HL-60/S4 treated with retinoic acid at 250 ng/mL for 4 days and 3 days (cell line): ENCODE measurements around the gene RPTOR.

Source experiments
- in situ Hi-C: fragments of 300-500 bp; cut with MboI; formaldehyde crosslinking; loops from 2 replicates; pipeline ENCODE4 v1.7.0; 2022; ENCODE audit warnings: low sequenced_read_pairs

RPTOR gene

DNA sequence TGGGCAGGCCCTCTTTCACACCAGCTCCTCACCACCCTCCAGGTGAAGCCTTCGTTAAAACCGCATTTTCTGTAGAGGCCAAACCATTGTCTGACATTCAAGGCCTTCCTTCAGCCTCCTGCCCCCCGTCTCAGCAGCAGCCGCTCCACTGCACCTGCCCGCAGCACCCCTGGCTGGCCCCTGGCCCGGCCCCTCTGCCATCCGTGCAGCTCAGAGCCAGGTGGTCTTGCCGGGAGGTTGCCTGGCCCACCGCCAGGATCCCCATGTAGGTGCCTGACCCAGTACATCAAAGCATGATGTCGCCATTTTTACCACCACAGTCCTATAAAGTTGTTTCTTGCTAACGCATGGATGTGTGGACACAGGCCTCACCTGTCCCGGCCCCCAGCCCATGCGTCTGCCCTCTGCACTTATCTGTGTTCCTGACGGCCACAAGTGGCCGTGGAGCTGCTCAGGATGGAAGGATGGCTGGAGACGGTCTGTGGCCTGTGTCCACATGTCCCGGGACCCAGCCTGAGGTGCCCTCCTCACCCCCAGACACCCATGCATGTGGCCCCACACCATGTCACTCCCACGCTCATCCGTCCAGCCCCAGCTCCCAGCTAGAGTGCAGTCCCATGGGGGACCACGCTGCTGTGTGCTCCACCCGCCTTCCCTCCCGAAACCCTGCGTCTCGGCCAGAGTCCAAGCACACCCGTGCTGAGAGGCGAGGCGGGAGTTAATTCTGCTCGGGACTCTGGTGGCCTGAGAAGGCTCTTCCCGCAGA is 357.7 kb downstream of the RPTOR start:
- in situ Hi-C loops, result no loop called here

GRCh38 chr17:80902963-80903611 is 358.4 kb downstream of the RPTOR start:
- in situ Hi-C loops, result no loop called here

- in situ Hi-C loops, result no loop called here
These were observed 359.6 kb downstream of the RPTOR start for GRCh38 chr17:80904036-80904753.

GRCh38 chr17:80905586-80906230 is 361.1 kb downstream of the RPTOR start:
- in situ Hi-C loops, result no loop called here

DNA sequence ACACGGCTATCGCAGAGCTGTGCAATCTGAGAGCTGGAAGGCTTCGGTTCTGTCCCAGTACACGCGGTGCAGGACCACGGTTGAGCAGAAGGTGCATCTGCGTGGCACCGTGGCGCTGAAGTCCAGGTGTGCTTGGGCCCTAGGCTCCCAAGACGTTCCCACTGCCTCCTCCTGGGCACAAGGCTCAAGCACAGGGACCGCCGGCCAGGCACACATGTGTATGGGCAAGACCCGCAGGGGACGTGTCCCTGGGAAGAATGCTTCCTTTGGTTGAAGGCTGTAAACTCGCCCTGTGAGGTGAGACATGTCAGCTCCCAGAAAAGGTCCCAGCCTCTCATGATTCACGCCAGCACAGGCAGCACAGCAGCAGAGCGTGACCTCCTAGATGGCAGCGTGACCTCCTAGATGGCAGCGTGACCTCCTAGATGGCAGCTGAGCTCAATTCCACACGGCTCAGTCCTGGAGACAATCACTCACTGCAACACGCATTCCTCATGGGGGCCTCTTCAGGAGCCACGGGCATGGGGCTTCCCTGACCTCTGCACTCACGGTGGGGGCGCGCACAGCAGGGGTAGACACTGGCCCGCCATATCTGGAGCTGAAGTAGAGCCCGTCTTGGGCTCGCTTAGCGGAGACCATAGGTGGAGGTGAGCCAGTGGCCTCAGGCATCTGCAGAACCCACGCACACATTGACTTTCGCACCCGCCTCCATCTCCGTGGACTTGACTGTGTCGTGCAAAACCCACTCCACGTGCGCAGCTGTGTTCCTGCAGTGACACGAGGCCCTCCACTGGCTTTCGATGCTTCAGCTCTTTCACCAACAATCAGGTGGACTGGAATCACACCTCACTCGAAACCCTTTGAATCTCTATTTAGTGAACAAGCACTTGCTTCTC is 362.0 kb downstream of the RPTOR start:
- in situ Hi-C loops, result no loop called here

GRCh38 chr17:80907281-80907680 is 362.6 kb downstream of the RPTOR start:
- in situ Hi-C loops, result no loop called here

DNA sequence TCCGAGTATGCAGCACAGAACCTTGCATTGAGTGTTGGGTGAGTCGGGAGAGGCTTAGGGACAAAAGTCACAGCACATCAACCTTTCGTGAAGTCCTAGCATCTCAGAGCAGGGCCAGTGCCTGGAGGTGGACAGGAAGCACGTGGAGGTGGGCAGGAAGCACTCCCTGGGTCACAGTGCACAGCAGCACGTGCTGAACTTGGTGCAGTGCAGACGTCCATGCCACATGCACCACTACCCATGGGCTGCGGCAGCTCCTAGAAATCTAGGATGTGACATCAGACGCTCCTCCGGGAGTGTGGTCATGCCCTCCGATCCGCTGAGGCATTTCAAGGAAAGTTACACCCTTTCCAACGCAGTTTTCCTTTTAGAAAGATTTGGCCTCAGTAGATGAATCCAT is 363.6 kb downstream of the RPTOR start:
- in situ Hi-C loops, result no loop called here

DNA sequence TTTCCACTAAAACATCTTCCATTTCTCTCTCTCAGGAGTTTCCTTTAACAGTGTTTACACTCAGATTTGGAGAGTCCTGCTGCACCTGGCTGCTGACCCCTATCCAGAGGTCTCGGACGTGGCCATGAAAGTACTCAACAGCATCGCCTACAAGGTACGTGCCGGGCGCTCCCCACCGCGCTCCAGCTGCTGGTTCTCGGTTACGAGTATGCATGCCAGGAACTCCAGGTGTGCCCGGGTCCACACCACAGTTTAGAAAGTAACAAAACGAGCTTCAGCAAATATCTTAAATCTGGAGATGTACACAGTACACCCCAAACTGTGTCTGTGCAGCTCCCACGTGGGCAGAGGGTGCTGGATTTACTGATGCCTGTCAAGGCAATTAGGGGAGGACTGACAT is 364.1 kb downstream of the RPTOR start:
- in situ Hi-C loops, result no loop called here

- in situ Hi-C loops, result no loop called here
These were observed 365.0 kb downstream of the RPTOR start for GRCh38 chr17:80909635-80910034.

DNA sequence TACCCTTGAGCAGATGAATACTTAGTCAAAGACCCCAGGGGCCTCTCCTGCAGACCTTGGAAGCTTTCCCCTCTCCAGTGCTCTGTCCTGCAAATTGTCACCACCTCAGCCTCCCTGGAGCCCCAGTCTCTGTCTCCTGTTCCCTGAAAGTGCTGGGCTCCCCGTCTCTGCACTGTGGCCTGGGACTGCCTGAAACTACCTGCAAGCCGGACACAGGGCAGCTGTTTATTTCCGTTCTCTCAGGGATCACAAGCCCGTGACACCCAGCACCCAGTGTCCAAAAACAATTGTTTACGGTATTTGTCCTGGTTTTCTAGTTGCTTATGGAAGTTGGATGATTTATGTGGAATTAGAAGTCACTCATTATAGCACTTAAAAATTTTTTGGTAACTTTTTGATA is 365.4 kb downstream of the RPTOR start:
- in situ Hi-C loops, result no loop called here

DNA sequence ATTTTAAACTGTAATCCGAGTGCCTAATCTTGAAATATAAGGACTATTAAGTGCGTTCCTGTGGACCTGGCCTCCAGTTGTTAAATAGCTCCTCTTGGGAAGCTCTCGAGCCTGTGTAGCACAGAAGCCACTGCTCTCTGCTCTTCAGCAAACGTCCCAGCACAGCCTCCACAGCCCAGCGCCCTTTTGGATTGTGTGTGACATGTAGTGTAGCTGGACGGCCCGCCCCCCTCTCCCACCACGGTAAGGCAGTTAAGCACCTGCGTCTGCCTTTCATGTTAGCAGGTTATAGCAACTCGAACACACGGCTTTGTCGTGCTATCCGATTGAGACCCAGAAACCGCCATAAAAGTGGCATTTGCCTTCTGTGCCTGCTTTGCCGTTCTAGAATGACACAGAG is 367.8 kb downstream of the RPTOR start:
- in situ Hi-C loops, result no loop called here

- in situ Hi-C loops, result no loop called here
These were observed 369.5 kb downstream of the RPTOR start for GRCh38 chr17:80913928-80914821.

DNA sequence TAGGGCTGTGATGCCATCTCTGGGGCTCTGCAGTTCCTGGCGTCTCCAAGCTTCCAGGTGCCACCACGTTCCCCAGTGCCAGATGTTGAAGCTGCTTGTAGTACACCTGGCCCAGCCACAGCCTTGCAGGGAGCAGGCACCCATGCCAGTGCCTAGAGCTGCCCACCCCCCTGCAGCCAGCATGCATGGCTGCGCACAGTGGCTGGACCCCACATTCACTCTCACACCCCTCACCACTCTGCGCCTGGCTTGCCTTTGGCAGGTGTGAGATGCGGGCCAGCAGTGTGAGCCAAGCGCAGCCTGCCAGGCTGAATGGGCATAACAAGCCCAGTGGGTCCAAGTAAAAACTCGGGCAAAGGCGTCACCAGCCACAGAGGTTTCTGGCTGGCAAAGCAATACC is 371.6 kb downstream of the RPTOR start:
- in situ Hi-C loops, result no loop called here

- in situ Hi-C loops, result no loop called here
These were observed 373.3 kb downstream of the RPTOR start for GRCh38 chr17:80917716-80918560.

- in situ Hi-C loops, result no loop called here
These were observed 374.1 kb downstream of the RPTOR start for GRCh38 chr17:80918731-80919130.

DNA sequence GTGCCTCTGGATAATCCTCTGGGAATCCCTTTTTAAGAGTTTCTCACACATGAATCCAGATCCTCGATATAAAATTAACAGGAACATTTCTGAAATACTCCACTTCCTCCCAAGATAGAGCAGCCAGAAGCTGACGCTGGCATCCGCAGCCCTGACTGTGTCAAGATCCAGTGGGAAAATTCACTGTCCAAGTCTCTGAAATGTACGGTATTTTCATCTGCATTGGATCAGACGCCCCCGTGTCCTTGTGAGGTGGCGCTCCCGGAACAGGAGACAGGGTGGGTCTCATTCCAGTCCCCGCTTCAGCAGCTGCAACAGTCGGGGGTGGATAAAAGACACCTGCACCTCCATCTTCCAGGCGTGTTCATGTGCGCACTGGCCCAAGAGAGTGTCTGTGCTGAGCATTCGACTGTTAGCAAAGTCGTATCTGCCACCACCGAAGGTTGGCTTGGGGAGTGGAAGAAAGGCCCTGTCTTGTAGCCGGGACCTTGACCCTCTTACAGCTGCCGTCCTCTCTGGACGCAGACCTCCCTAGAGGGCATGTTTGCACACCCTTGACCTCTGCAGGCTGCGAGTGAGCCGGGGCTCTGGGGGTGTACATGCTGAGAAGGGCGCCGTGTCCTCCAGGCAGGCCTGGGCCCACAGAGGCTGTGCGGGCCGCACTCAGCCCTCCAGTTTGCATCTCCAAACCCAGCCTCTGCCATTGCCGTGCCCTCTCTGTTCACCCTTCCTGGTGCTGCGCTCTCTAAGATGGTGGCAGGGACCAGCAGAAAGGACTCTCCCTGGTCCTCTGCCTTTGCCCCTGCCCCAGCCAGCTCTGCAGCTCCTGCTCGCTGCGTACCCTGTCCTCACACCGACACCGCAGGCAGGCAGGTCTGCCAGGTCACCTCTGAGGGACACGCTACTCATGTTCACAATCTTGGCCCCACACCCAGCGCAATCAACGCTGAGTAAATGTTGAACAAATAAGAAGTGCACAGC is 375.0 kb downstream of the RPTOR start:
- in situ Hi-C loops, result no loop called here

GRCh38 chr17:80920441-80920840 is 375.8 kb downstream of the RPTOR start:
- in situ Hi-C loops, result no loop called here
